Activated CD8-positive, alpha-beta T cell treated with anti-CD3 and anti-CD28 coated beads for 36 hours (primary cell): ENCODE measurements around the gene SEBOX. TPM values are rescaled to one million over a fixed set of nuclear protein-coding genes. Genes with fewer than 3 reads are reported as not detected.

ENCODE experiments used
- ATAC-seq: fragments of 200-7000 bp; cut with Tn5 transposase; one replicate; pipeline ENCODE4 v1.10.0; 2021; ENCODE audit warnings: mild to moderate bottlenecking, moderate library complexity
- CTCF ChIA-PET: fragments of 350-600 bp; sonication (Branson Sonifier 250); formaldehyde crosslinking; loops from one replicate; lab custom pipeline; 2021; ENCODE audit warnings: antibody characterized with exemption; lab: Charles Lee
- POLR2A ChIA-PET: fragments of 350-600 bp; sonication (Branson Sonifier 250); formaldehyde crosslinking; loops from one replicate; lab custom pipeline; 2021; ENCODE audit warnings: antibody characterized with exemption; lab: Charles Lee
- DNase-seq: peaks from one replicate; pipeline ENCODE4 v3.0.0-alpha.2; 2020
- H3K27ac Mint-ChIP-seq: one replicate; pipeline ENCODE4 v1.8.0; 2021; ENCODE audit warnings: mild to moderate bottlenecking, mixed read lengths
- H3K27me3 Mint-ChIP-seq: one replicate; pipeline ENCODE4 v1.8.0; 2021; ENCODE audit warnings: mixed read lengths
- H3K36me3 Mint-ChIP-seq: one replicate; pipeline ENCODE4 v1.8.0; 2021; ENCODE audit warnings: low read depth, mixed read lengths
- H3K4me1 Mint-ChIP-seq: one replicate; pipeline ENCODE4 v1.8.0; 2021; ENCODE audit warnings: low read depth, mixed read lengths
- H3K4me3 Mint-ChIP-seq: one replicate; pipeline ENCODE4 v1.8.0; 2021; ENCODE audit warnings: mild to moderate bottlenecking, moderate library complexity, mixed read lengths
- H3K9me3 Mint-ChIP-seq: one replicate; pipeline ENCODE4 v1.8.0; 2021; ENCODE audit warnings: mixed read lengths
- intact Hi-C: fragments of 100-400 bp; cut with micrococcal nuclease; formaldehyde crosslinking; loops from one replicate; pipeline ENCODE4 v1.10.0; 2022
- total RNA-seq, 2 experiments: library from RNA; stranded (reverse); gene quantifications; one replicate each; pipeline ENCODE4 v1.2.3, GENCODE V29; 2021
- TF ChIP-seq, protein P1 (sequence below): fragments of 200-600 bp; IDR thresholded peaks from one replicate; pipeline ENCODE4 v1.8.0; 2022; ENCODE audit warnings: antibody characterized with exemption, mild to moderate bottlenecking

Gene SEBOX
- total RNA-seq, 2 experiments from 2014 or later, result not detected

DNA sequence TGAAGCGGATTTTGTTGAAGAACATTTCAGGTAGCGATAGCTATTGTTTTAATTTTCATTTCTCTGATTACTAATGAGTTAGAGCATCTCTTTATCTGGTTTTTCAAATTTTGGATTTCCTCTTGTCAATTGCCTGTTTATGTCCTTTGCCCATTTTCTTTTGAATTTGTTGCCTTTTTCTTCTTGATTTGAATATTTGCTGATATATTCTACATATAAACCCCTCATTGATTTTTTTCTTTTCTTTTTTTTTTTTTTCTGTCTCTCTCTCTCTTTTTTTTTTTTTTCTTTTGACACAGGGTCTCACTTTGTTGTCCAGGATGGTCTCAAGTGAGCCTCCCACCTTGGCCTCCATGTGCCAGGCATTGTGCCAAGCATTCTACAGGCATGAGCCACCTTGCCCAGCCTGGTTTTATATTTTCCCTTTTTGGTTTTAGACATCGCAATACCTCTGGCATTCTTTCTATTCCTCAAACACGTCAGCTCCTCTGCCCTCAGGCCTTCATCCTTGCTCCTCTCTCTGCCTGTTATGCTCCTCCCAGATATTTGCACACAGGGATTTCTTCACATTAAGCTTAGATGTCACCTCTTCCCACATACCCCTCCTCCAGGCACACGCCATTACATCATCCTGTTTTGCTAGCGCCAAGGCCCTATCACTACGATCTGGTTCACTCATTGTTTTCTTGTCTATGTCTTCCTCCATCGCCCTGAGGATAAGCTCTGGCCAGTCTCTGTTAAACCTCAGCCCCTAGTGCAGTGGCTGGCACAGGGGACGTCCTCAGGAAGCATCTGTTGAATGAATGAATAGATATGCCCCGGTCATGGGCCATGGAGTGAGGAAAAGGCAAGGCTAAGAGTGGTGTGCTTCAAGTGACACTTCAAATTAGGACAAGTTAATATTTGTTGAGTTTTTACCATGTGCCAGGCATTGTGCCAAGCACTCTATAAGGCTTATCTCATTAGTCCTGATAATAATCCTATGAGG, 15.1 kb upstream of the SEBOX start:
- TF ChIP-seq, protein P1, sequence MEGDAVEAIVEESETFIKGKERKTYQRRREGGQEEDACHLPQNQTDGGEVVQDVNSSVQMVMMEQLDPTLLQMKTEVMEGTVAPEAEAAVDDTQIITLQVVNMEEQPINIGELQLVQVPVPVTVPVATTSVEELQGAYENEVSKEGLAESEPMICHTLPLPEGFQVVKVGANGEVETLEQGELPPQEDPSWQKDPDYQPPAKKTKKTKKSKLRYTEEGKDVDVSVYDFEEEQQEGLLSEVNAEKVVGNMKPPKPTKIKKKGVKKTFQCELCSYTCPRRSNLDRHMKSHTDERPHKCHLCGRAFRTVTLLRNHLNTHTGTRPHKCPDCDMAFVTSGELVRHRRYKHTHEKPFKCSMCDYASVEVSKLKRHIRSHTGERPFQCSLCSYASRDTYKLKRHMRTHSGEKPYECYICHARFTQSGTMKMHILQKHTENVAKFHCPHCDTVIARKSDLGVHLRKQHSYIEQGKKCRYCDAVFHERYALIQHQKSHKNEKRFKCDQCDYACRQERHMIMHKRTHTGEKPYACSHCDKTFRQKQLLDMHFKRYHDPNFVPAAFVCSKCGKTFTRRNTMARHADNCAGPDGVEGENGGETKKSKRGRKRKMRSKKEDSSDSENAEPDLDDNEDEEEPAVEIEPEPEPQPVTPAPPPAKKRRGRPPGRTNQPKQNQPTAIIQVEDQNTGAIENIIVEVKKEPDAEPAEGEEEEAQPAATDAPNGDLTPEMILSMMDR, result no peak
- intact Hi-C loops, result no loop called here
- CTCF ChIA-PET, result interaction anchor here (3.6 kb wide), 1 partner anchor 37 kb away, joined by 18 read pairs; no protein-coding TSS in a partner anchor

DNA sequence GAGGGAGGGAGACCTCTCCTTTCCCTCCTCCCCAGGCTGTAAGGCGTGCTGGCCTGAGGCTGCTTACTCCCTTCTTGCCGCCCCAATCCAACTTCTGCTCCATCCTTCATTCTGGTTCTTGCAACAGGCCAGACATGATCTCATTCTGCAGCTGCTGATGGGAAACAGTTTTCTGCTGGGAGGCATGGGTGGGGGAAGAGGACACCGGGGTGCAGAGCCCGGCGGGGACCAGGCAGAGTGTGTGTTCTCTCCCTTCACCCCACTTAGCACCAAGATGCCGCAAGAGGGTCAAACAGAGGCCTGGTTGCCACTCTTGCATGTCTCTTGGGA, 7.9 kb upstream of the SEBOX start:
- peaks cover 20% of the 10 kb centered on the region for H3K4me1 Mint-ChIP-seq
- peaks cover 10% of the 10 kb centered on the region for H3K36me3 Mint-ChIP-seq
- peak overlapping the region; percentile 66 for H3K27ac Mint-ChIP-seq
- ChIA-PET POLR2A (interaction anchor here (0.6 to 4.8 kb wide), 4 partner anchors 11 to 37 kb away, joined by 3 to 22 read pairs (median 5); partner anchors contain the start of genes POLDIP2 and TNFAIP1), CTCF (interaction anchor here (0.9 to 1.3 kb wide), 2 partner anchors 10 to 44 kb away, joined by 3 to 4 read pairs; no protein-coding TSS in a partner anchor)
- no peaks in the 10 kb centered on the region for H3K9me3 Mint-ChIP-seq
- DNase-seq (no peak), ATAC-seq (no peak)
- intact Hi-C loops, result no loop called here
- H3K27me3 Mint-ChIP-seq, result no peaks in the 10 kb centered on the region
- H3K4me3 Mint-ChIP-seq, result peak overlapping the region; percentile 84
- TF ChIP-seq, protein P1, result no peak

More for the DNA sequence above, 15.1 kb upstream of the SEBOX start:
- POLR2A ChIA-PET, result interaction anchor here (0.9 to 1.4 kb wide), 3 partner anchors 10 to 171 kb away, joined by 3 to 5 read pairs (median 4); partner anchors contain the start of gene VTN
- H3K4me3 Mint-ChIP-seq, result no peak overlapping the region
- peaks cover 17% of the 10 kb centered on the region for H3K36me3 Mint-ChIP-seq
- ATAC-seq, result no peak
- H3K27ac Mint-ChIP-seq, result no peak overlapping the region
- H3K4me1 Mint-ChIP-seq, result peaks cover 16% of the 10 kb centered on the region
- H3K27me3 Mint-ChIP-seq, result peaks cover 2% of the 10 kb centered on the region
- DNase-seq, result no peak
- H3K9me3 Mint-ChIP-seq, result no peaks in the 10 kb centered on the region

DNA sequence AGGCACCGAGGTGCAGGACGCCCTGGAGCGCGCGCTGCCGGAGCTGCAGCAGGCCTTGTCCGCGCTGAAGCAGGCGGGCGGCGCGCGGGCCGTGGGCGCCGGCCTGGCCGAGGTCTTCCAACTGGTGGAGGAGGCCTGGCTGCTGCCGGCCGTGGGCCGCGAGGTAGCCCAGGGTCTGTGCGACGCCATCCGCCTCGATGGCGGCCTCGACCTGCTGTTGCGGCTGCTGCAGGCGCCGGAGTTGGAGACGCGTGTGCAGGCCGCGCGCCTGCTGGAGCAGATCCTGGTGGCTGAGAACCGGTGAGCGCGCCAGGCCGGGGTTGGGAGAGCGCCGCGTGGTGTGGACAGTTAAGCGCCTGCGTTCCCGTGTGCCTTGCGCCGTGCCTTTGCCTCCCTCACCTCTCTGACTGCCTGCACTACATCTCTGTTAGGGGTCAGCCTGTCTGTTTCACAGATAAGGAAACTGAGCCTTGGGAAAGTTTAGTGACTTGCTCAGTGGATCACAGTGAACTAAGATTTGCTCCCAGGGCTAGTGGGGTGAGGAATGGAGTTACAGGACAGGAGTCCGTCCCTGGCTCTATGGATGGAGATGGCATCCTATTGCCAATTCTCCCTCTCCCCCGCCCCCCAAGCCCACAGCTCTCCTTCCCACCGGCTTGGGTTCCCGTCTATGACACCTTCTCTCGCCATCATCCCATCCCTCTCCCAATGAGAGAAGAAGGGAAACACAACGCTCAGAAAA, 7.4 kb upstream of the SEBOX start:
- TF ChIP-seq, protein P1, result no peak
- DNase-seq (peak; percentile 43), ATAC-seq (no peak)
- Mint-ChIP-seq H3K4me3 (peak overlapping the region; percentile 84), H3K27ac (peak overlapping the region; percentile 66), H3K27me3 (no peaks in the 10 kb centered on the region), H3K9me3 (no peaks in the 10 kb centered on the region), H3K36me3 (peaks cover 10% of the 10 kb centered on the region), H3K4me1 (peaks cover 20% of the 10 kb centered on the region)
- POLR2A ChIA-PET, result interaction anchor here (0.6 to 4.8 kb wide), 5 partner anchors 12 to 191 kb away, joined by 3 to 22 read pairs (median 4); partner anchors contain the start of genes POLDIP2 and TNFAIP1
- CTCF ChIA-PET, result interaction anchor here (0.9 to 1.7 kb wide), 2 partner anchors 12 to 44 kb away, joined by 4 read pairs; no protein-coding TSS in a partner anchor
- intact Hi-C loops, result no loop called here

GRCh38 chr17:28371245-28372202, 6.5 kb upstream of the SEBOX start, which contains the start of gene SARM1:
Gene SARM1 (plus strand): TSS chr17:28371694. CDS start chr17:28372033, 339 bp downstream.
- Mint-ChIP-seq H3K4me3 (peak within 1 kb of the TSS; percentile 84), H3K4me1 (peaks cover 20% of the 10 kb centered on the region), H3K27me3 (no peaks in the 10 kb centered on the region), H3K36me3 (peaks cover 9% of the 10 kb centered on the region), H3K9me3 (no peaks in the 10 kb centered on the region), H3K27ac (peak within 1 kb of the TSS; percentile 86)
- DNase-seq, result peak; percentile 97
- TF ChIP-seq, protein P1, result no peak
- CTCF ChIA-PET, result interaction anchor here (1.4 to 1.7 kb wide), 2 partner anchors 13 to 43 kb away, joined by 3 to 4 read pairs; no protein-coding TSS in a partner anchor
- ATAC-seq, result peak; percentile 95
- intact Hi-C loops, result no loop called here
- POLR2A ChIA-PET, result interaction anchor here (0.6 to 5.5 kb wide), 6 partner anchors 9 to 190 kb away, joined by 3 to 35 read pairs (median 6); partner anchors contain the start of gene POLDIP2
